Right ventricle myocardium superior (tissue), 1 donor: Measurements from ENCODE around the gene ZSCAN29. TPM values are rescaled to one million over a fixed set of nuclear protein-coding genes. Genes with fewer than 3 reads are reported as not detected.

Experiments used
- total RNA-seq: library from RNA; stranded (reverse); fragmentation: NEBNext Ultra II Directional; extraction: Animal tissue kit (Norgen Biotek cat#: 25700); gene quantifications from one replicate; pipeline ENCODE4 v1.2.1, GENCODE V29; 2021
- donor health status: DM: no; HTN: yes; CAD: no; lungs with severe emphysema.

The ZSCAN29 gene
- total RNA-seq, 1 donor from 2014 or later: 11.7 TPM

Other genes starting within 250 kb of the ZSCAN29 start
- 9.4 TPM for gene TMEM62, start 237.5 kb downstream of the ZSCAN29 start, total RNA-seq
- 47.7 TPM for gene CCNDBP1, start 185.6 kb downstream of the ZSCAN29 start, total RNA-seq
- gene EPB42, start 150.0 kb downstream of the ZSCAN29 start, total RNA-seq: 0.24 TPM
- not detected for gene TGM5, start 104.1 kb downstream of the ZSCAN29 start, total RNA-seq
- gene TGM7, start 68.8 kb downstream of the ZSCAN29 start, total RNA-seq: not detected
- gene LCMT2, start 40.5 kb downstream of the ZSCAN29 start, total RNA-seq: 4.8 TPM
- 11.1 TPM for gene TUBGCP4, start 58 bp upstream of the ZSCAN29 start, total RNA-seq
- gene TP53BP1, start 122.1 kb upstream of the ZSCAN29 start, total RNA-seq: 23.7 TPM
- gene MAP1A, start 146.6 kb upstream of the ZSCAN29 start, total RNA-seq: 24.4 TPM
- 13.1 TPM for gene PPIP5K1, start 219.2 kb upstream of the ZSCAN29 start, total RNA-seq
- gene CKMT1B, start 223.0 kb upstream of the ZSCAN29 start, total RNA-seq: 0.75 TPM
- not detected for gene STRC, start 247.8 kb upstream of the ZSCAN29 start, total RNA-seq